GM19328 (cell line): ENCODE measurements around the gene ATP10B.

ENCODE experiments used
- ATAC-seq: cut with Tn5 transposase; IDR thresholded peaks from one replicate; pipeline ENCODE4 v1.9.1; 2021; ENCODE audit warnings: mild to moderate bottlenecking, moderate library complexity; ENCODE audit not compliant: unreplicated experiment

The ATP10B gene

GRCh38 chr5:160520609-160521391 is 331.2 kb downstream of the ATP10B start:
- ATAC-seq = no peak

DNA sequence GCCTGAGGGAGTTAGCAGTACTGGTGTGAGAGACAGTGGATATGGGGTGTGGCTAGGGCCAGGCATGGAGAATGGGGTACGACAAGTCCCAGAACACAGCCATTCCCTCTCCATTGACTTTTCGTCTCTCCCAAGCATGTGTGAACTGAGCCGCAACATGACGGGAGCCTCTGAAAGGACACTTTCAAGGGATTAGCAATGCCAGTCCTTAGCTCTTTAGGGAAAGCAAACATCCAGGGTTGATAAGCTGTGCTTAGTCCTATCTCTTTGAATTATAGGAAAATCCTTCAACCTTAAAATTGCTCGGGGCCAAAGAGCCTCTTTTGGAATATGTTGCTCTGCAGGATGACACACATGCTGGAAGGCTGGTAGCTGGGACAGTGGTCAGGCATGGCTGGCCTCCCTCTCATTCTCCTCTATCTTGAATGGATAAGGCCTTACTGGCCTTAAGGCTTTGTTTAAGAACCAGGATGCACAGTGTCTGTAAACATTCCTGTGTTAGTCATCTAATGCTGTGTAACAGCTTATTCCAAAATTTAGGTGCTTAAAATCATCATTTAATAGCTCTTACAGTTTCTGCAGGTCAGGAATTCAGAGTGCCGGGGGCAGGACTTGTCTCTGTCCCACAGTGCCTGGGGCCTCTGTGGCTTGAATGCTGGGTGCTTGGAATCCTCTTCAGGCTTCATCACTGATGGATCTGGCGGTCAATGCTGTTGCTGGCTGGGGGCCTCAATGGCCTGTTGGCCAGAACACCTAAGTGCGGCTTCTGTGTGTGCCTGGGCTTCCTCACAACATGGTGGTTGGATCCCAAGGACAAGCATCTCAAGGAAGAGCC is 335.1 kb downstream of the ATP10B start:
- ATAC-seq = no peak

DNA sequence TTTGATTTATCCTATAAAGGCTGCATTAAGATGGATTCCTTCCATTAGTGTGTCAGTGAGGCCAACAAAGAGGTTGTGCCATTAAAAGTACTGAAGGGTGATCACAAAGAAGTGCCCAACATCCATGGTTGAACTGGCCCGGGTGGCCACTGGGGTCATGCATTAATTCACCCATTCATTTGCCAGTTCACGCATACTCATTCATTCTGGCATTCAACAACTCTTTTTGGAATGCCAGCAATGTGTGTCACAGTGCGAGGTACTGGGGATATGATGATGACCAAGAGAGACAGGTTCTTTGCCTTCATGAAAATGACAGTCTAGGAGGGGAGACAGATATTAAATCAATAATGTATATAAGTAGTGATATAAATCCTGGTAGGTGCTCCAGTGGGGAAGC is 337.1 kb downstream of the ATP10B start:
- ATAC-seq = no peak

DNA sequence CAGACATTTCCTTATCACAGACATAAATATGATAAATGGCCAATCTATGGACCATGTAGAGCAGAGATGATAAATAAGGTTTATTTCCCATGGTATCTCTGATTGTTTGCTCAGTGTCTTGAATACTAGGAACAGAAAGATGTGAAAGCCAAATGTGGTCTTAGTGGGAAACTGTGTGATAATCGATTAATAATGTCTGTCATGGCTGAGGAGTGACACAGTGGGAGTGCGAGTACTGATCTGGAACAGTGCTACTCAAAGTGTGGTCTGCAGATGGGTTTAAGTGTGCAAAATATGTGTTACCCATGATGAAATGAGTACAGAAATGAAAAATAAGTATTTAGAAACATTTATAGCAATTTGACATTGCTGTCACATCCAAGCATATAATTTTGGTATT is 337.8 kb downstream of the ATP10B start:
- no peak for ATAC-seq

GRCh38 chr5:160513485-160513884 is 338.5 kb downstream of the ATP10B start:
- no peak for ATAC-seq
